Heart right ventricle (tissue), 16 donors: ENCODE results near the gene NIPA2. TPM values are rescaled to one million over a fixed set of nuclear protein-coding genes. Genes with fewer than 3 reads are reported as not detected.

Source experiments
- ATAC-seq, 8 donors: fragments of 200-7000 bp; cut with Tn5 transposase; one replicate each; pipeline ENCODE4 v1.9.1; 2020; ENCODE audit warnings: mild to moderate bottlenecking in 8 of 8, moderate library complexity in 8 of 8, moderate number of reproducible peaks in 1 of 8
- DNase-seq, 2 donors: peaks; one replicate each; pipeline ENCODE4 v3.0.0-alpha.2; 2020
- H3K27ac ChIP-seq, 10 donors: fragments of 200-600 bp; sonication (generic) in 2 of 10; one replicate each; pipeline versions ENCODE4 v1.5.0 to v1.8.0; 2020 to 2022; ENCODE audit warnings: mild to moderate bottlenecking in 3 of 10
- H3K27me3 ChIP-seq, 7 donors: fragments of 200-600 bp; one replicate each; pipeline ENCODE4 v1.8.0; 2021 to 2022; ENCODE audit warnings: mild to moderate bottlenecking in 2 of 7
- H3K36me3 ChIP-seq, 9 donors: fragments of 200-600 bp; sonication (generic) in 1 of 9; one replicate each; pipeline versions ENCODE4 v1.5.0 to v1.8.0; 2020 to 2022; ENCODE audit warnings: mild to moderate bottlenecking in 2 of 9
- H3K4me1 ChIP-seq, 9 donors: fragments of 200-600 bp; sonication (generic) in 1 of 9; one replicate each; pipeline versions ENCODE4 v1.5.0 to v1.8.0; 2020 to 2022; ENCODE audit warnings: mild to moderate bottlenecking in 4 of 9
- H3K4me3 ChIP-seq, 10 donors: fragments of 200-600 bp; sonication (generic) in 2 of 10; one replicate each; pipeline versions ENCODE4 v1.5.0 to v1.8.0; 2020 to 2022; ENCODE audit warnings: mild to moderate bottlenecking in 7 of 10, moderate library complexity in 2 of 10
- H3K9me3 ChIP-seq, 11 donors: fragments of 200-600 bp in 10 of 11; sonication (generic) in 2 of 11; one replicate each; pipeline versions ENCODE4 v1.5.0 to v1.8.0; 2013 to 2022; ENCODE audit warnings: mild to moderate bottlenecking in 2 of 11, control low read depth in 1 of 11, moderate library complexity in 1 of 11
- WGBS, 2 donors: extraction: QIAGEN DNeasy Blood & Tissue Kit; methylation state at CpG; one replicate each; pipeline ENCODE4 v1.1.7; 2013; ENCODE audit warnings: inconsistent platforms in 1 of 2; 5-methylcytosine and 5-hydroxymethylcytosine counted together
- intact Hi-C, 10 donors: fragments of 100-400 bp; cut with DNase I; formaldehyde crosslinking; loops; one replicate each; pipeline versions ENCODE4 v1.11.1 to v1.14.2; 2022
- polyA plus RNA-seq, 2 donors: library from polyadenylated mRNA; stranded (reverse); fragments of 200-250 nt; gene quantifications; one replicate each; pipeline ENCODE4 v1.2.3, GENCODE V29; 2013
- total RNA-seq, 10 donors: library from RNA; stranded (reverse); fragmentation: NEBNext Ultra II Directional in 3 of 10; extraction: Animal tissue kit (Norgen Biotek cat#: 25700) in 3 of 10; gene quantifications; one replicate each; pipeline versions ENCODE4 v1.2.1 to v1.2.4, GENCODE V29; 2021 to 2023
- TF ChIP-seq, protein P1 (sequence below), 9 donors: fragments of 200-600 bp; sonication (generic) in 2 of 9; IDR thresholded peaks; one replicate each; pipeline versions ENCODE4 v1.5.0 to v1.8.0; 2021 to 2022; ENCODE audit warnings: antibody characterized with exemption in 9 of 9, mild to moderate bottlenecking in 5 of 9, moderate library complexity in 1 of 9
- donor health status: Arrhythmogenic right ventricular cardiomyopathy.
- donor health status: ischemic (EF 13 %, LVEDD 7.1; RV severe dilation, severe dysfunction).
- donor health status: healthy with polysubstance abuse.
- donor health status: DM: no; HTN: yes; CAD: no.
- donor health status: DM: no; HTN: no; CAD: no.
- donor health status: ischemic (EF 25% LVEDD 6.9; RV normal size, moderate dysfunction).
- donor health status: ischemic (EF 25% LVEDD 5.7; RV mildly dilated, moderate dysfunction).
- donor health status: healthy.
- donor health status: DM: yes; HTN: yes; CAD: no.
- donor health status: Ischemic cardiomyopathy.
- donor health status: ischemic (EF 35%, LVEDD 5.7; RV mildly dilated, moderate dysfunction).
- donor health status: nonischemic (EF 11% LVEDD 7.7; RV severe dilation, severe dysfunction).
- donor health status: DM: yes; HTN: yes; CAD: no.
- donor health status: PGD.
- donor health status: ischemic (EF 29% LVEDD 5.4; RV normal size, mild dysfunction).
- donor health status: nonischemic (EF 23%, LVEDD 6.1; RV moderate dilation, normal function).

Gene NIPA2
- total and polyA plus RNA-seq, 12 donors: 4.7 to 30.3 (median 19.3) TPM

DNA sequence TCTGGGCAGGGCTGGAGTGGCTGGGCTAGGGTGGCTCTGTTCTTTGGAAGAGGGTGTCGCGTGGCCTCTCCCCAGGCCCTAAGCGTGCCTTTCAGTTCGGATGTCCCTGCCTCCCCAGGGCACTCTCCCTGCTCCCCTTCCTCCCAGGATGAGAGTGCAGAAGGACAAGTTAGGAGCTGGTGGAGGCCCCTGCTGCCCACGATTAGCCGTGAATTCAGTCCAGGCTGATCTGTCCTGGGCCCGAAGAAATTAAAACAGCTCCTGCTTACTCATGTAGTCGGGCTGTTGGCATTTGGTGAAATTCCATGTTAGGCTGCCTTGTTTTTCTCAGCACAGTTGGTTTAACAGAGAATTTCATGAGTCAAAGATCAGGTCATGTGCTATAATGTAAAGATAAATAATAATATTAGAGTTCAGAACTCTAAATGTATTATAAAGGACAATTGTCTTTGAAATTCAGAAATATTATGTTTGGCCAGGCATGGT, 27.6 kb upstream of the NIPA2 start:
- intact Hi-C loops: no loop called here
- peaks cover 0 to 10% (median 5%) of the 10 kb centered on the region in 9 donors for H3K4me1 ChIP-seq
- WGBS, 2 donors: 92% methylated on average over 8 of the region's 8 CpGs
- no peak for ATAC-seq
- no peaks in the 10 kb centered on the region for H3K9me3 ChIP-seq
- no peaks in the 10 kb centered on the region for H3K27me3 ChIP-seq
- peaks cover 0 to 32% (median 4%) of the 10 kb centered on the region in 9 donors for H3K36me3 ChIP-seq
- TF ChIP-seq, protein P1, sequence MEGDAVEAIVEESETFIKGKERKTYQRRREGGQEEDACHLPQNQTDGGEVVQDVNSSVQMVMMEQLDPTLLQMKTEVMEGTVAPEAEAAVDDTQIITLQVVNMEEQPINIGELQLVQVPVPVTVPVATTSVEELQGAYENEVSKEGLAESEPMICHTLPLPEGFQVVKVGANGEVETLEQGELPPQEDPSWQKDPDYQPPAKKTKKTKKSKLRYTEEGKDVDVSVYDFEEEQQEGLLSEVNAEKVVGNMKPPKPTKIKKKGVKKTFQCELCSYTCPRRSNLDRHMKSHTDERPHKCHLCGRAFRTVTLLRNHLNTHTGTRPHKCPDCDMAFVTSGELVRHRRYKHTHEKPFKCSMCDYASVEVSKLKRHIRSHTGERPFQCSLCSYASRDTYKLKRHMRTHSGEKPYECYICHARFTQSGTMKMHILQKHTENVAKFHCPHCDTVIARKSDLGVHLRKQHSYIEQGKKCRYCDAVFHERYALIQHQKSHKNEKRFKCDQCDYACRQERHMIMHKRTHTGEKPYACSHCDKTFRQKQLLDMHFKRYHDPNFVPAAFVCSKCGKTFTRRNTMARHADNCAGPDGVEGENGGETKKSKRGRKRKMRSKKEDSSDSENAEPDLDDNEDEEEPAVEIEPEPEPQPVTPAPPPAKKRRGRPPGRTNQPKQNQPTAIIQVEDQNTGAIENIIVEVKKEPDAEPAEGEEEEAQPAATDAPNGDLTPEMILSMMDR (IDR thresholded peaks at IDR 0.05): no peak
- no peak overlapping the region for H3K4me3 ChIP-seq
- DNase-seq: no peak
- H3K27ac ChIP-seq: no peak overlapping the region

DNA sequence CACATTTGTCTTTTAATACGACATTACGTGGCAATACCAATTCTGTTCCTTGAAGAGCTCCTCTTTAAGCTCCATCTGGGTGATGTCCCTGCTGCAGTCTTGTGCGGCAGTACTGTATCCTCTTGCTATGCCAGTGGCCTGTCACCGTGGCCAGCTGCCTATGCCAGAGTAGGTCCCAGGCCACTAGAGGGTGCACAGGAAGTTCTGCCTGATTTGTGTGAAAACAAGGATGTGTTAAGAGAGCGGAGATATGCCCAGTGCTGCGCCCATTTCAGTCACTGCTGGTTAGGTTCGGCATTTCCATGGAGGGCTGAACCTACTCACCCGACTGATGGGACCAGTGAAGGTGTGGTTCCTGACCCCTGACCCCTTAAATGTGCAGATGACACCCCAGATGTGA, 26.8 kb upstream of the NIPA2 start:
- no peak for DNase-seq

DNA sequence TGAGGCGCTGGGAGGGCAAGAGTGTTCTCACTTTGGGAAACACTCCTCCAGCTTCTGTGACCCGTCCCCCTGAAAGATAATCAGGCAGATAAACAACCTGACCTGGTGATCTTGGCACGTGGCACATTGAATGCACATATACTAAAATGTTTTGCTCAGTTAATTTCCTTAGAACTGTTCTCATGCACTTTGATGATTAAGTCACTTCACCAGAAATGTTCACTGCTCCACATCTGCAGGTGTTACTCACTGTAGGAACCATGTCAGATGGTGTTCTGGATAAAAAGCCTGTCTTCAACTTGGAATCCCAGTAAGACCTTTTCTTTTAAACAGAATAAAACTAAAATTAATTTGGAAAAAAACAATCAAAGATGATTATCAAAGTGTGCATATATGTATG, 24.6 kb upstream of the NIPA2 start:
- TF ChIP-seq, protein P1 (IDR thresholded peaks at IDR 0.05): no peak
- Histone ChIP-seq H3K27me3 (no peaks in the 10 kb centered on the region), H3K9me3 (no peaks in the 10 kb centered on the region), H3K27ac (no peak overlapping the region), H3K36me3 (peaks cover 0 to 32% (median 4%) of the 10 kb centered on the region in 9 donors), H3K4me1 (no peaks in the 10 kb centered on the region), H3K4me3 (no peak overlapping the region)
- ATAC-seq (no peak), DNase-seq (no peak)
- intact Hi-C loops: no loop called here
- WGBS, 2 donors: 83 to 87% methylated on average over 3 of the region's 3 CpGs

More for the DNA sequence above, 26.8 kb upstream of the NIPA2 start:
- Histone ChIP-seq H3K4me3 (no peak overlapping the region), H3K27me3 (no peaks in the 10 kb centered on the region), H3K4me1 (peaks cover 0 to 5% (median 2%) of the 10 kb centered on the region in 9 donors), H3K27ac (no peak overlapping the region), H3K36me3 (peaks cover 0 to 32% (median 4%) of the 10 kb centered on the region in 9 donors), H3K9me3 (no peaks in the 10 kb centered on the region)
- ATAC-seq: peak in 4 of 8 donors; percentile 44 to 66 (median 48)
- 83 to 84% methylated on average over 8 of the region's 8 CpGs for WGBS, 2 donors
- intact Hi-C loops: no loop called here
- TF ChIP-seq, protein P1 (IDR thresholded peaks at IDR 0.05): peak in 6 of 9 donors; percentile 18 to 45 (median 26)

DNA sequence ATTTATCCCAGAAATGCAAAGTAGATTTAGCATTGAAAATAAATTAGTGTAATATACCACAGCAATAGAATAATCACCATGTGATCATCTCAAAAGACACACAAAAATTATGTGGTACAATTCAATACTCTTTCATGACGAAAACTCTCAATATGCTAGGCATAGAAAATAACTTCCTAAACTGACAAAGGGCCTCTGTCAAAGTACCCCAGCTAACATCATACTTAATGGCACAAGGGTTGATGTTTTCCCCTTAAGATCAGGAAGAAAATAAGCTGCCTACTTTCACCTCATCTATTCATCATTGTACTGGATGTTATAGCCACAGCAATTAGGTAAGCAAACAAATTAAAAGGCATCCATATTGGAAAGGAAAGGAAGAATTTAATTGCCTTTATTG, 22.7 kb upstream of the NIPA2 start:
- Histone ChIP-seq H3K4me1 (no peaks in the 10 kb centered on the region), H3K27ac (no peak overlapping the region), H3K27me3 (no peaks in the 10 kb centered on the region), H3K4me3 (no peak overlapping the region), H3K36me3 (peaks cover 0 to 43% (median 4%) of the 10 kb centered on the region in 9 donors), H3K9me3 (no peaks in the 10 kb centered on the region)
- ATAC-seq: no peak
- TF ChIP-seq, protein P1 (IDR thresholded peaks at IDR 0.05): no peak
- 95 to 98% methylated on average over 1 of the region's 1 CpG for WGBS, 2 donors
- DNase-seq: no peak
- intact Hi-C loops: no loop called here
